Central memory CD8-positive, alpha-beta T cell (primary cell): ENCODE data around the gene CD63.
A peak's percentile ranks its signal among the peaks of the same experiment; 100 is the strongest.

Source experiments
- ATAC-seq: fragments of 150-1000 bp; cut with Tn5 transposase; replicated peaks from 2 replicates; pipeline ENCODE4 v1.10.0; 2022; ENCODE audit warnings: mild to moderate bottlenecking, moderate FRiP score, moderate number of reproducible peaks; ENCODE audit not compliant: poor library complexity, severe bottlenecking; ENCODE audit errors: extremely low read depth
- DNase-seq, 2 donors: peaks; one replicate each; pipeline ENCODE4 v3.0.0; 2021; ENCODE audit warnings: low spot score in 2 of 2
- H3K27ac Mint-ChIP-seq: one replicate; pipeline ENCODE4 v1.8.0; 2022; ENCODE audit warnings: low read depth, mild to moderate bottlenecking, moderate library complexity, mixed read lengths
- H3K27me3 Mint-ChIP-seq: one replicate; pipeline ENCODE4 v1.8.0; 2022; ENCODE audit warnings: mixed read lengths
- H3K36me3 Mint-ChIP-seq: one replicate; pipeline ENCODE4 v1.8.0; 2022; ENCODE audit warnings: mild to moderate bottlenecking, moderate library complexity, mixed read lengths; ENCODE audit not compliant: insufficient read depth
- H3K4me1 Mint-ChIP-seq: one replicate; pipeline ENCODE4 v1.8.0; 2022; ENCODE audit warnings: mixed read lengths
- H3K4me3 Mint-ChIP-seq: one replicate; pipeline ENCODE4 v1.8.0; 2022; ENCODE audit warnings: mild to moderate bottlenecking, moderate library complexity, mixed read lengths
- H3K9me3 Mint-ChIP-seq: one replicate; pipeline ENCODE4 v1.8.0; 2022; ENCODE audit warnings: mixed read lengths

The CD63 gene

GRCh38 chr12:55746174-55746912, 17.5 kb upstream of the CD63 start:
- H3K4me1 Mint-ChIP-seq = peaks cover 37% of the 10 kb centered on the region
- no peaks in the 10 kb centered on the region for H3K27me3 Mint-ChIP-seq

DNA sequence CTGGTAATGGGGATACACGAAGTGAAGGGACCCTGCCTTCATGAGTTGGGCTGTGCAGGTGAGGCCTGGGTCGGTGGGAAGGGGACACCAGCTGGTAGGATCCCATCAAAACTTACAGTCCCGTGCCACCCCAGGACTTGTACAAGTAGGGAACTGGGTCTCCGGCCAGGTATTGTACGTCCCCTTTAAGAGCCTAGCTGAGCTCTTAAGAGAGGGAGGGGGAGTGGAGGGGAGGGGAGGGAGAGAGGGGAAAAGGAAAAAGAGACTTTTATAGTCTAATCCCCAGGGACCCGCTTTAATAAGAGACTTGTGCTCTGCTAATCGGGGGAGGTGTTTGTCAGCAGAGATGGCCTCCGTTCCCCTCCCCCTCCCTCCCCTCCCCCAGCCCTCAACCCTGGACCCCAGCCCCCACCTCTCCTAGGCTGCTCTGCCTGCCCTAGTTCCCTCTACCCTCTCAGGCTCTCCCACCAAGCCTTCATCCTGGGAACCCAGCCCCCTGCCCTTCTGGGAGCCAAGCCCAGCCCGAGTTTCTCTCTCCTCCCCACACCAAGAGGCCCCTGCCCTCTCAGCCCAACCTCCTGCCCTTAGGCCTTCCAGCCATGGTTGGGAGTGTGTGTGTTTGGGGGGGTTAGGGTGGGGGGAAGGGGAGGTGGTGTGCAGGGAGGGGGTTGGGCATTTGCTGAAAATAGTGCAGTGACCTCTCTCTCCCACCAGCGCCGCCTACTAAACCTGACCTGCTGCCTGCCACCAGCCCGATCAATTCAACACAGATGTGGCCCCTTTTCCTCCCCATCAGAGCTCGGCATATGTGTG, 16.8 kb upstream of the CD63 start:
- H3K27me3 Mint-ChIP-seq = no peaks in the 10 kb centered on the region
- H3K27ac Mint-ChIP-seq = peak overlapping the region; percentile 27
- H3K4me1 Mint-ChIP-seq = peaks cover 37% of the 10 kb centered on the region
- no peak for ATAC-seq
- no peaks in the 10 kb centered on the region for H3K9me3 Mint-ChIP-seq
- no peaks in the 10 kb centered on the region for H3K36me3 Mint-ChIP-seq
- peak overlapping the region; percentile 0 for H3K4me3 Mint-ChIP-seq
- DNase-seq = no peak

More at GRCh38 chr12:55746174-55746912, 17.5 kb upstream of the CD63 start:
- peak overlapping the region; percentile 27 for H3K27ac Mint-ChIP-seq
- no peak for DNase-seq
- no peaks in the 10 kb centered on the region for H3K9me3 Mint-ChIP-seq
- H3K4me3 Mint-ChIP-seq = peak overlapping the region; percentile 0
- H3K36me3 Mint-ChIP-seq = peaks cover 2% of the 10 kb centered on the region
- no peak for ATAC-seq

- no peaks in the 10 kb centered on the region for H3K36me3 Mint-ChIP-seq
- no peak for ATAC-seq
- H3K27me3 Mint-ChIP-seq = no peaks in the 10 kb centered on the region
- H3K4me3 Mint-ChIP-seq = peak overlapping the region; percentile 86
- no peak for DNase-seq
- no peak overlapping the region for H3K27ac Mint-ChIP-seq
- peaks cover 37% of the 10 kb centered on the region for H3K4me1 Mint-ChIP-seq
- H3K9me3 Mint-ChIP-seq = no peaks in the 10 kb centered on the region
Measured at GRCh38 chr12:55744340-55745030, 15.7 kb upstream of the CD63 start.

GRCh38 chr12:55743406-55744339, 14.9 kb upstream of the CD63 start:
- H3K9me3 Mint-ChIP-seq = no peaks in the 10 kb centered on the region
- H3K4me1 Mint-ChIP-seq = peaks cover 42% of the 10 kb centered on the region
- no peak for DNase-seq

GRCh38 chr12:55742719-55743405, 14.1 kb upstream of the CD63 start, which contains the start of gene GDF11:
TSS of gene GDF11 (plus strand) at chr12:55743122. CDS start at chr12:55743317, 195 bp downstream.
- Mint-ChIP-seq H3K27ac (peak within 1 kb of the TSS; percentile 82), H3K27me3 (no peaks in the 10 kb centered on the region), H3K4me3 (peak within 1 kb of the TSS; percentile 86), H3K36me3 (no peaks in the 10 kb centered on the region), H3K9me3 (no peaks in the 10 kb centered on the region), H3K4me1 (peaks cover 49% of the 10 kb centered on the region)
- DNase-seq (peak in 1 of 2 donors; percentile 26), ATAC-seq (peak; percentile 64)

More at GRCh38 chr12:55743406-55744339, 14.9 kb upstream of the CD63 start:
- peak; percentile 64 for ATAC-seq
- Mint-ChIP-seq H3K27me3 (no peaks in the 10 kb centered on the region), H3K36me3 (no peaks in the 10 kb centered on the region), H3K4me3 (peak overlapping the region; percentile 86), H3K27ac (no peak overlapping the region)

- Mint-ChIP-seq H3K9me3 (no peaks in the 10 kb centered on the region), H3K27ac (peak overlapping the region; percentile 82), H3K36me3 (peaks cover 3% of the 10 kb centered on the region), H3K27me3 (no peaks in the 10 kb centered on the region), H3K4me1 (peaks cover 57% of the 10 kb centered on the region), H3K4me3 (peak overlapping the region; percentile 79)
- ATAC-seq (no peak), DNase-seq (no peak)
Measured at GRCh38 chr12:55741931-55742680, 13.3 kb upstream of the CD63 start.

- DNase-seq = no peak
- peak overlapping the region; percentile 82 for H3K4me3 Mint-ChIP-seq
- no peaks in the 10 kb centered on the region for H3K9me3 Mint-ChIP-seq
- no peak for ATAC-seq
- no peaks in the 10 kb centered on the region for H3K27me3 Mint-ChIP-seq
- H3K4me1 Mint-ChIP-seq = peaks cover 45% of the 10 kb centered on the region
- no peak overlapping the region for H3K27ac Mint-ChIP-seq
- H3K36me3 Mint-ChIP-seq = peaks cover 4% of the 10 kb centered on the region
Measured at GRCh38 chr12:55739025-55739378, 10.2 kb upstream of the CD63 start.

- DNase-seq (peak; percentile 56 to 74), ATAC-seq (peak; percentile 63)
- Mint-ChIP-seq H3K27me3 (no peaks in the 10 kb centered on the region), H3K4me1 (peaks cover 43% of the 10 kb centered on the region), H3K4me3 (peak overlapping the region; percentile 82), H3K9me3 (no peaks in the 10 kb centered on the region), H3K27ac (peak overlapping the region; percentile 89), H3K36me3 (peaks cover 4% of the 10 kb centered on the region)
Measured at GRCh38 chr12:55738123-55739024, 9.6 kb upstream of the CD63 start.

DNA sequence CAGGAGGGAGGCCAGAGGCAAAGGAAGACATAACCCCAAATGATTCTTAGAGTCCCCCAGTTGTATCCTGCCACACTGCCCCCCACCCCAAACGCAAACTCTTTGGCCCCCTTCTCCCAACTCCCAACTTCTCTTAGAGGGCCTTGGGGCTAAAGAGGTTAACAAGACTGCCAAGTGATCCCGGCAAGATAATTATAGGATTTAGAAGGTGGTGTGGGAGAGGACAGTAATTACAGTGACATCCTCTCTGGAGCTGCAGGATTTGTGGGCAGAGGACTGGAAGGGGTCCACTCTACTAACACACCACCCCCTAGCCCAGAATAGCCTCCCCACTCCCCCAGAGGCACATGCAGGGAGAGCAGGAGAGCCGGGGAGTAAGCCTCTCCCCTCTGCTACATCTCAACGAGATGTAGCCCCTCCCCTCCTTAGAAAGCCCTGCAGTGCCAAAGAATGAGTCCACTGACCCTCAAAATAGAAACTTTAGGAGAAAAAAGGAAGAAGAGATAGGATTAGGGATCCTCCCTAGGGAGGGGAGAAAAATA, 8.8 kb upstream of the CD63 start:
- peak overlapping the region; percentile 82 for H3K4me3 Mint-ChIP-seq
- H3K27me3 Mint-ChIP-seq = no peaks in the 10 kb centered on the region
- peaks cover 4% of the 10 kb centered on the region for H3K36me3 Mint-ChIP-seq
- peak overlapping the region; percentile 89 for H3K27ac Mint-ChIP-seq
- ATAC-seq = no peak
- no peaks in the 10 kb centered on the region for H3K9me3 Mint-ChIP-seq
- no peak for DNase-seq
- peaks cover 40% of the 10 kb centered on the region for H3K4me1 Mint-ChIP-seq
